ES-I3 (cell line): ENCODE measurements around the gene PSORS1C2.
"Not testable (repeated sequence)": the region's sequence is repeated elsewhere in the genome, so short reads cannot be mapped to it uniquely, and the experiment has no call there.

Experiments
- H3K36me3 ChIP-seq: 2 replicates; pipeline ENCODE4 v1.6.1; 2013; ENCODE audit warnings: mild to moderate bottlenecking, low read length, control low read depth, moderate library complexity; ENCODE audit not compliant: insufficient read depth
- H3K4me1 ChIP-seq: 2 replicates; pipeline ENCODE4 v1.6.1; 2013; ENCODE audit warnings: mild to moderate bottlenecking, control low read depth, low read length; ENCODE audit not compliant: insufficient read depth
- H3K9ac ChIP-seq: 2 replicates; pipeline ENCODE4 v1.6.1; 2013; ENCODE audit warnings: low read depth, mild to moderate bottlenecking, low read length, moderate library complexity
- H3K9me3 ChIP-seq: 2 replicates; pipeline ENCODE4 v1.6.1; 2013; ENCODE audit warnings: mild to moderate bottlenecking, low read length, moderate library complexity; ENCODE audit not compliant: control insufficient read depth, insufficient read depth

Gene PSORS1C2

DNA sequence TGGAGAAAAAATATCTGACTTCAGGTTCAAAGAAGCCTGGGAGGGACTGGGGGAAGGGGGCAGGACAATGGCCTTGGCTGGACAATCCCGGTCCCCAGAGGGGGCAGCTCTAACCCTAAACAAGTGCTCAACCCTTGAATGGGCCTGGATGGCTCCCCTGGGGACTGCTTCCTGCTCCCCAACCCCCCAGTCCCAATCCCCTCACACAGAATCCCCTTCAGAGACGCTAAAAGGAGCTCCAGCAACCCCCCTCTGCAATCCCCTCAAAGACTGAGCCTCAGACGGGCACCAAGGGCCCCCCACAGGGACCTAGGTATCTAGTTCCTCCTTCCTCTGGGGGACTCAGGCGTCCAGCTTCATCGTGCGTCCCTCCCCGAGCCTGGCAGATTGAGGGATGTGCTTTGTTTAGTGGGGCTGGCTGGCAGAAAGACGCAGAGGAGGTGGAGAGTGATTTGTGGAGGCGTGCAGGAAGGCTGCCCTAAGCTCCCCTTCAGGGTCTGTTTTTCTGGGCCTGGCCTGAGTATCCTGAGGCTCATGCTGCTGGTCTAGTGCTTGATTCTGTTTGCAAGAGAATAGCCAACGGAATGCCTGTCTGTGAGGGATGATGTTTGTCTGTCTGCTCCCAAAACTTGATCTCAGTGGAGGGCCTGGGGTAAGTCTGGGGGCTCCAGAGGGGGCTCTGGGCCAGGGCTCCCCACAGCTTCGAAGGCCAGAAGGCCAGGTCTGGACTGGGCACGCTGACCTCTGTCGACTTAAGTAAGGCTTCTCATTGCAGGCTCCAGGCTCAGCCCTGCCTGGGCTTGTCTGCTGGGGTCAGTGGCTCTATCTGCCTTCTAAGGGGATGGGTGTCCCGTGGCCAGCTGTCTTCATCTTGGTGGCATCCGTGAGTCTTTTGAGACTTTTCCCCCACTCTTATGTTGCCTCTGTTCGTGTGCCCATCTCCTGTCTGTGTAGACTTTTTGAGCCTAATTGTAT lies 33.4 kb upstream of the PSORS1C2 start:
- no peaks in the 10 kb centered on the region for H3K9me3 ChIP-seq
- no peaks in the 10 kb centered on the region; the same call in 1 of the 2 replicates for H3K36me3 ChIP-seq
- H3K4me1 ChIP-seq: peaks cover 33% of the 10 kb centered on the region
- peak overlapping the region; percentile 23 for H3K9ac ChIP-seq

- Histone ChIP-seq H3K4me1 (peaks cover 39% of the 10 kb centered on the region), H3K9me3 (no peaks in the 10 kb centered on the region), H3K36me3 (peaks cover 3% of the 10 kb centered on the region; the same call in 1 of the 2 replicates), H3K9ac (peak overlapping the region; percentile 80)
Measured at GRCh38 chr6:31170987-31171671, 32.3 kb upstream of the PSORS1C2 start.

GRCh38 chr6:31170600-31170881 lies 31.7 kb upstream of the PSORS1C2 start, which contains the start of gene POU5F1:
Gene POU5F1 (minus strand): TSS chr6:31170682. CDS start chr6:31170620, 62 bp downstream.
- peak within 1 kb of the TSS; percentile 80 for H3K9ac ChIP-seq
- H3K4me1 ChIP-seq: peaks cover 40% of the 10 kb centered on the region
- H3K9me3 ChIP-seq: no peaks in the 10 kb centered on the region
- peaks cover 3% of the 10 kb centered on the region; the same call in 1 of the 2 replicates for H3K36me3 ChIP-seq

- H3K9me3 ChIP-seq, H3K36me3 ChIP-seq: not testable (repeated sequence)
- H3K9ac ChIP-seq: peak overlapping the region; percentile 80
- peaks cover 34% of the 10 kb centered on the region for H3K4me1 ChIP-seq
Measured at GRCh38 chr6:31169858-31170599, 31.2 kb upstream of the PSORS1C2 start.

DNA sequence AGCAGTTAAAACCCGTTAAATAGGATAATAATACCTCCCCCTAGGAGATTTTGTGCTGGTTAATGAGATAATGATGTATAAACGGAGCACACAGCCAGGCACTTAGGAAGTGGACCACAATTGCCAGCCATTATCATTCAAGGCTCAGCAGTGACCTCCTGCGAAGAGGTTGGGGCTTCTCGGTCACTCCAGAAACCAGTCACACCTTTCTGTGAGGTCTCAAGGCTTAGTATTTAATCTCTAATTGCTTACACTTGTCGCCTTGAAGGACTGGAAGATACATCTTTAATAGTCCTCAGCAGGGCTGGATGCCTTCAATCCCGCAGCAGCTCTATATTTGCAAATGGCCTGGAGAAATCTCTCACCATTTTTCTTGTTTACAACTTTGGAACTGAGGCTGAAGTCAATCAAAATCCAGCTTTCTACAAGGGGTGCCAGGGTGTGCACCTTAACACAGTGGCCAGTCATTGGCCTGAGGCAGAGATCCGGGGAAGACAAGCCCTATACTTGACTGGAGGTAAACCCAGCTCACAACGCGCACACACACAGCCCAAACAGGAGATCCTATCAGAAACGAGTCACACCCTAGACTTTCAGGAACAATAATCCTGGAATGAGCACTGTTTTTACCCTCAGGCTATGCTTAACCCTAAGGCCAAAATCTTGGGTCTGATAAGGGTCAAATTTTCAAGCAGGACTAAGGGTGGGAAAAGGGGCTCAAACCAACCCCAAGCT lies 30.4 kb upstream of the PSORS1C2 start:
- Histone ChIP-seq H3K9me3 (no peaks in the 10 kb centered on the region), H3K4me1 (peaks cover 27% of the 10 kb centered on the region), H3K9ac (peak overlapping the region; percentile 80), H3K36me3 (peaks cover 6% of the 10 kb centered on the region; the same call in 1 of the 2 replicates)

DNA sequence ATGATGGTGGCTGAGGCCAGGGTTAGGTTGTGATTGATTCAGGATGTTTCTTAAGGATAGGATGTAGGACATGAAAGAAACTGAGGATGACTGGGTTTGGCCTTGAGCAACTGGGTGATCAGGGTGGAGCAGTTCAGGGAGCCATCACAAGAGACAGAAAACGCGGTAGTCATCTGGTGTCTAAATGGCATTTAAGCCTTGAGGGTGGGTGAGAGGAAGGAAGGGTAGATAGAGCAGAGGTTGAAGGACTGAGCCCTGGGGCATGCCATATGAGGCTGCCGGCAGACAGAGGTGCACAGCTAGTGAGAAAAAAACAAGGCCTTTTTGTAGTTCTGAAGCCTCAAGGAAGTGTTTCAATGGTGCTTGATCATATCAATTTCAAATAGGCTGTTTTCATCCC lies 29.7 kb upstream of the PSORS1C2 start:
- Histone ChIP-seq H3K36me3 (peaks cover 10% of the 10 kb centered on the region; the same call in 1 of the 2 replicates), H3K9ac (peak overlapping the region; percentile 80), H3K4me1 (peaks cover 20% of the 10 kb centered on the region), H3K9me3 (no peaks in the 10 kb centered on the region)

DNA sequence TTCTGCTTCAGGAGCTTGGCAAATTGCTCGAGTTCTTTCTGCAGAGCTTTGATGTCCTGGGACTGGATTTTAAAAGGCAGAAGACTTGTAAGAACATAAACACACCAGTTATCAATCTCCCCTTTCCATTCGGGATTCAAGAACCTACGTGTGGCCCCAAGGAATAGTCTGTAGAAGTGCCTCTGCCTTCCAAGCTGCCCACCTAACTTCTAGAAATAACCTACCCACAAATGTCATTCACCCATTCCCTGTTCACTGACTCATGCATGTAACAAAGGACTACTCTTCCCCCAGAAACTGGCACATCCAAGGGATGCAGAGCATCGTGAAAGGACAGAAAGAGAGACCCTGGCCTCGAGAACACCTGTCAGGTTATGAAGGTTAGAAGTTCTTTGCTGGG lies 27.1 kb upstream of the PSORS1C2 start:
- no peaks in the 10 kb centered on the region for H3K9me3 ChIP-seq
- peaks cover 22% of the 10 kb centered on the region; the same call in 1 of the 2 replicates for H3K36me3 ChIP-seq
- H3K9ac ChIP-seq: no peak overlapping the region
- H3K4me1 ChIP-seq: peaks cover 21% of the 10 kb centered on the region

- Histone ChIP-seq H3K36me3 (peaks cover 22% of the 10 kb centered on the region; the same call in 1 of the 2 replicates), H3K4me1 (peaks cover 21% of the 10 kb centered on the region)
- H3K9ac ChIP-seq, H3K9me3 ChIP-seq: not testable (repeated sequence)
Measured at GRCh38 chr6:31165064-31165832, 26.4 kb upstream of the PSORS1C2 start.

GRCh38 chr6:31164475-31165063 lies 25.7 kb upstream of the PSORS1C2 start:
- not testable (repeated sequence) for H3K9ac ChIP-seq, H3K9me3 ChIP-seq
- Histone ChIP-seq H3K36me3 (peaks cover 22% of the 10 kb centered on the region; the same call in 1 of the 2 replicates), H3K4me1 (peaks cover 21% of the 10 kb centered on the region)

GRCh38 chr6:31163922-31164321 lies 25.1 kb upstream of the PSORS1C2 start:
- Histone ChIP-seq H3K9me3 (no peaks in the 10 kb centered on the region), H3K9ac (no peak overlapping the region), H3K4me1 (peaks cover 21% of the 10 kb centered on the region), H3K36me3 (peaks cover 22% of the 10 kb centered on the region; the same call in 1 of the 2 replicates)

DNA sequence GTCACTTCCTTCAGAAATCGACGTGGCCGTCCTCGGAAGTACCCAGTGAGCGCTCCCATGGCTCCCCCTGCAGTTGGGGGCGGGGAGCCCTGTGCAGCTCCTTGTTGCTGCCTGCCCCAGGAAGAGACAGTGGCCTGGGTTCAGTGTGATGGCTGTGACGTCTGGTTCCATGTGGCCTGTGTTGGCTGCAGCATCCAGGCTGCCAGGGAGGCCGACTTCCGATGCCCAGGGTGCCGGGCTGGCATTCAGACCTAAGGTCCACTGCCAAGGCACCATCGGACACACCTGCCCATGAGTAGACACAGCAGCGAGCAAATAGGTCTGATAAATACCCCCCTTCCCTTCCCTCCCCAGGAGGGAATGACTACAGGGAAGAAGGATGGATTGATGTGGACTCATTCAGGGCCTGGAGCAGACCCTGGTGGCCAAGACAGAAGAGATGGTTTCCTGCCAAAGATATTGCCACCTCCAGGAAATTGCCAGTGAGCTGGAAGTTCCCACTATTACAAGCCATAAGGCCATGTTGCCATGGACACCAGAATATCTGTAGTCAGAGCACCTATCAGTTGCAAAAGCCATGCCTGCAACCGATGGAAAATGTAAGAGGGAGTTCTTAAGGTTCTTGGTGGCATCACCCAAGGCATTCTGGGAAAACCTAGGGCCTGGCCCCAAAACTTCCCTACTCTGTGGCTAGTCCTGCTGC lies 23.7 kb upstream of the PSORS1C2 start:
- H3K4me1 ChIP-seq: peaks cover 18% of the 10 kb centered on the region
- no peaks in the 10 kb centered on the region for H3K9me3 ChIP-seq
- no peak overlapping the region for H3K9ac ChIP-seq
- peaks cover 22% of the 10 kb centered on the region; the same call in 1 of the 2 replicates for H3K36me3 ChIP-seq
